Loucy (cell line): ENCODE measurements around the gene CEP85L.

ENCODE experiments used
- H2AFZ ChIP-seq: fragments of 200-600 bp; sonication (generic); 2 replicates; pipeline ENCODE4 v1.6.0; 2016; ENCODE audit warnings: antibody characterized with exemption, mild to moderate bottlenecking, low read length, moderate library complexity
- H3F3A ChIP-seq: fragments of 200-600 bp; 2 replicates; pipeline ENCODE4 v1.6.0; 2016; ENCODE audit warnings: antibody characterized with exemption, low read depth, mild to moderate bottlenecking
- H3K27me3 ChIP-seq: fragments of 200-600 bp; sonication (generic); 2 replicates; pipeline ENCODE4 v1.6.1; 2014; ENCODE audit warnings: low read length, mild to moderate bottlenecking; ENCODE audit not compliant: insufficient read depth, poor library complexity, severe bottlenecking
- H3K36me3 ChIP-seq: fragments of 200-600 bp; sonication (generic); 2 replicates; pipeline ENCODE4 v1.6.1; 2016; ENCODE audit warnings: low read length; ENCODE audit not compliant: insufficient read depth
- H3K4me1 ChIP-seq: fragments of 200-600 bp; sonication (generic); 2 replicates; pipeline ENCODE4 v1.5.1; 2014; ENCODE audit warnings: low read length, mild to moderate bottlenecking; ENCODE audit not compliant: insufficient read depth, poor library complexity, severe bottlenecking
- H3K4me2 ChIP-seq: fragments of 200-600 bp; sonication (generic); 2 replicates; pipeline ENCODE4 v1.6.0; 2014; ENCODE audit warnings: antibody characterized with exemption, low read length, low read depth, mild to moderate bottlenecking; ENCODE audit not compliant: poor library complexity, severe bottlenecking
- H3K4me3 ChIP-seq: fragments of 200-600 bp; sonication (generic); 2 replicates; pipeline ENCODE4 v1.5.1; 2014; ENCODE audit warnings: low read length, mild to moderate bottlenecking, mixed read lengths; ENCODE audit not compliant: poor library complexity, severe bottlenecking
- H3K79me2 ChIP-seq: fragments of 200-600 bp; sonication (generic); 2 replicates; pipeline ENCODE4 v1.6.1; 2014; ENCODE audit warnings: low read length; ENCODE audit not compliant: insufficient read depth
- H3K9ac ChIP-seq: fragments of 200-600 bp; sonication (generic); 2 replicates; pipeline ENCODE4 v1.6.0; 2014; ENCODE audit warnings: mild to moderate bottlenecking, low read depth, low read length, moderate library complexity; ENCODE audit not compliant: poor library complexity, severe bottlenecking
- H3K9me2 ChIP-seq: fragments of 200-600 bp; sonication (generic); replicated peaks from 2 replicates; pipeline ENCODE4 v1.6.1; 2016; ENCODE audit warnings: low read depth, low read length, mixed read lengths
- H3K9me3 ChIP-seq: fragments of 200-600 bp; sonication (generic); 2 replicates; pipeline ENCODE4 v1.6.1; 2014; ENCODE audit warnings: mild to moderate bottlenecking, antibody characterized with exemption, low read length, low read depth; ENCODE audit not compliant: insufficient read depth
- H4K20me1 ChIP-seq: fragments of 200-600 bp; sonication (generic); 2 replicates; pipeline ENCODE4 v1.6.0; 2014; ENCODE audit warnings: antibody characterized with exemption, low read length, mild to moderate bottlenecking; ENCODE audit not compliant: insufficient read depth, poor library complexity, severe bottlenecking
- EZH2phosphoT487 ChIP-seq: fragments of 200-600 bp; IDR thresholded peaks from 2 replicates; pipeline ENCODE4 v1.6.1; 2018; ENCODE audit warnings: antibody characterized with exemption, mild to moderate bottlenecking, moderate library complexity, borderline replicate concordance
- TF ChIP-seq, protein P1 (sequence below): fragments of 200-600 bp; sonication (generic); conservative IDR thresholded peaks from 2 replicates; pipeline ENCODE4 v1.5.1; 2014; ENCODE audit warnings: mild to moderate bottlenecking, antibody characterized with exemption, low read length

CEP85L gene

DNA sequence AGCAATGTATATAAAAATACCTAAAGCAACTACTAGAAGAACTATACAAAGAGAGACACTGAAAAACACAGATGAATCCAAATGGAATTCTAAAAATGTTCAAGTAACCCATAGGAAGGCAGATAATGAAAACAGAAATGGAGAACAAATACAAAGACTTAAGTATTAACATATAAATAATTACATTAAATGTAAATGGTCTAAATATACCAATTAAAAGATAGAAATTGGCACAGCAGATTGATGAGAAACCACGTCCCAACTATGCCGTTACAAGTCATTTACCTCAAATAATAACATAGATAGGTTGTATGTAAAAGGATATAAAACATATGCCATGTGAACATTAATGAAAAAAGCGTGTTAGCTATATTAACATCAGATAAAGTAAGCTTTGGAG, 40.1 kb downstream of the CEP85L start:
- no peak overlapping the region for H3K9ac ChIP-seq
- peaks cover 4% of the 10 kb centered on the region; the same call in 1 of the 2 replicates for H3K9me3 ChIP-seq
- no peak for TF ChIP-seq EZH2phosphoT487
- TF ChIP-seq, protein P1, sequence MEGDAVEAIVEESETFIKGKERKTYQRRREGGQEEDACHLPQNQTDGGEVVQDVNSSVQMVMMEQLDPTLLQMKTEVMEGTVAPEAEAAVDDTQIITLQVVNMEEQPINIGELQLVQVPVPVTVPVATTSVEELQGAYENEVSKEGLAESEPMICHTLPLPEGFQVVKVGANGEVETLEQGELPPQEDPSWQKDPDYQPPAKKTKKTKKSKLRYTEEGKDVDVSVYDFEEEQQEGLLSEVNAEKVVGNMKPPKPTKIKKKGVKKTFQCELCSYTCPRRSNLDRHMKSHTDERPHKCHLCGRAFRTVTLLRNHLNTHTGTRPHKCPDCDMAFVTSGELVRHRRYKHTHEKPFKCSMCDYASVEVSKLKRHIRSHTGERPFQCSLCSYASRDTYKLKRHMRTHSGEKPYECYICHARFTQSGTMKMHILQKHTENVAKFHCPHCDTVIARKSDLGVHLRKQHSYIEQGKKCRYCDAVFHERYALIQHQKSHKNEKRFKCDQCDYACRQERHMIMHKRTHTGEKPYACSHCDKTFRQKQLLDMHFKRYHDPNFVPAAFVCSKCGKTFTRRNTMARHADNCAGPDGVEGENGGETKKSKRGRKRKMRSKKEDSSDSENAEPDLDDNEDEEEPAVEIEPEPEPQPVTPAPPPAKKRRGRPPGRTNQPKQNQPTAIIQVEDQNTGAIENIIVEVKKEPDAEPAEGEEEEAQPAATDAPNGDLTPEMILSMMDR, result no peak
- H3K79me2 ChIP-seq, result peaks cover 90% of the 10 kb centered on the region
- H3K4me1 ChIP-seq, result peaks cover 16% of the 10 kb centered on the region
- H3K27me3 ChIP-seq, result no peaks in the 10 kb centered on the region
- peaks cover 6% of the 10 kb centered on the region for H4K20me1 ChIP-seq
- peaks cover 5% of the 10 kb centered on the region for H3K36me3 ChIP-seq
- H3K4me2 ChIP-seq, result no peak overlapping the region
- H3K4me3 ChIP-seq, result no peak overlapping the region
- H3F3A ChIP-seq, result no peaks in the 10 kb centered on the region
- H2AFZ ChIP-seq, result no peak overlapping the region
- H3K9me2 ChIP-seq, result no peaks in the 10 kb centered on the region

DNA sequence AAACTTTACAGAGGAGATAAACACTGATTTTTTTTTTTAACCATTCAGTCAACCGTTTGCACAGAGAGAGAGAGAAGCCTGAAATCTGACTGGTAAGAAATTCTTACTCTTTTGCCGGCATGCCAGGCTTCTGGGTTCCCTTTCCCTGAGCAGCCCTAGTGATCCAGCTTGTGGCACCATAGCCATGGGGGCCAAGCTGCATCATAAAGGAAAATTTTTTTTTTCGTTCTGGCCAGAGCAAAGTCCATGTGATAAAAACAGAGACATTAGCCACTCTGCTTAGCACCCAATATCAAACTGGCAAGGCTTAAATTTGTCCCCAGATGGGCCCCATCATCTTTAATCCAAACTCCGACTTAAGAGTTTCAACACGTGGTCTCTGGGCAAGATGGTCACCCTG, 44.5 kb downstream of the CEP85L start:
- Histone ChIP-seq H2AFZ (no peak overlapping the region), H3K9me2 (no peaks in the 10 kb centered on the region), H4K20me1 (peaks cover 6% of the 10 kb centered on the region), H3K9me3 (peaks cover 11% of the 10 kb centered on the region; the same call in 1 of the 2 replicates), H3K27me3 (no peaks in the 10 kb centered on the region), H3K4me3 (no peak overlapping the region), H3K4me2 (no peak overlapping the region), H3K36me3 (peaks cover 18% of the 10 kb centered on the region), H3F3A (no peaks in the 10 kb centered on the region), H3K9ac (no peak overlapping the region), H3K79me2 (peaks cover 80% of the 10 kb centered on the region), H3K4me1 (peaks cover 17% of the 10 kb centered on the region)
- TF ChIP-seq EZH2phosphoT487, result no peak
- TF ChIP-seq, protein P1, result no peak

DNA sequence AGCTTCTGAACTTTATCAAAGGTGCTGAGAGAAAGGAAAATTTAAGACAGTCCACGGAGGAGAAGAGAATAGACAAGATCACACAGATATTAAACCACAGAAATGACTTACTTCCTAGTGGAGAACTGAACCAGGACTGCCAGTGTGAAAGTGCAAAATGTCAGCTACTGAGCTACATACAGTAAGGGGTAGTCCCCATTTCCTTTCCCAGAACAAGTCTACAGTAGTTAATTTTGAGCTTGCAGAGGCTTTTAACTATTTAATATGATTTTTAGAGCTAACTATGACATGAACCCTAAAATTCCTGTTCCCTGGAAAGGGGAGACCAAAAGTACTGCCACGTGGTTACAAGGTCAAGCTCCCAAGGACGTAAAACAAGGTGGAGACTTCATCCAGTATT, 45.1 kb downstream of the CEP85L start:
- H3K36me3 ChIP-seq, result peaks cover 18% of the 10 kb centered on the region
- H3K9me2 ChIP-seq, result no peaks in the 10 kb centered on the region
- TF ChIP-seq EZH2phosphoT487, result no peak
- TF ChIP-seq, protein P1, result no peak
- peaks cover 16% of the 10 kb centered on the region for H3K4me1 ChIP-seq
- peaks cover 75% of the 10 kb centered on the region for H3K79me2 ChIP-seq
- H4K20me1 ChIP-seq, result peaks cover 6% of the 10 kb centered on the region
- no peak overlapping the region for H2AFZ ChIP-seq
- no peaks in the 10 kb centered on the region for H3F3A ChIP-seq
- H3K9ac ChIP-seq, result no peak overlapping the region
- peak overlapping the region; percentile 11 for H3K4me2 ChIP-seq
- H3K9me3 ChIP-seq, result peaks cover 10% of the 10 kb centered on the region; the same call in 1 of the 2 replicates
- H3K27me3 ChIP-seq, result no peaks in the 10 kb centered on the region
- no peak overlapping the region for H3K4me3 ChIP-seq
